Mucosa of descending colon (tissue), 3 donors: ENCODE results near the gene SFXN2. TPM values are rescaled to one million over a fixed set of nuclear protein-coding genes. Genes with fewer than 3 reads are reported as not detected.

Experiments used
- ATAC-seq: fragments of 200-7000 bp; cut with Tn5 transposase; one replicate; pipeline ENCODE4 v1.9.1; 2020; ENCODE audit warnings: mild to moderate bottlenecking, moderate library complexity
- DNase-seq, 3 donors: peaks; one replicate each; pipeline ENCODE4 v3.0.0-alpha.2; 2020
- H3K36me3 ChIP-seq: fragments of 200-600 bp; one replicate; pipeline ENCODE4 v1.8.0; 2021; ENCODE audit warnings: low read depth, mild to moderate bottlenecking
- H3K4me1 ChIP-seq: fragments of 200-600 bp; one replicate; pipeline ENCODE4 v1.8.0; 2021; ENCODE audit warnings: low read depth, mild to moderate bottlenecking
- H3K4me3 ChIP-seq: fragments of 200-600 bp; one replicate; pipeline ENCODE4 v1.8.0; 2021; ENCODE audit warnings: mild to moderate bottlenecking
- H3K9me3 ChIP-seq: fragments of 200-600 bp; one replicate; pipeline ENCODE4 v1.8.0; 2021; ENCODE audit warnings: mild to moderate bottlenecking
- CTCF ChIP-seq: fragments of 200-600 bp; IDR thresholded peaks from one replicate; pipeline ENCODE4 v1.8.0; 2022; ENCODE audit warnings: antibody characterized with exemption, mild to moderate bottlenecking
- intact Hi-C, 2 donors: fragments of 100-400 bp; cut with DNase I in 1 of 2; cut with micrococcal nuclease in 1 of 2; formaldehyde crosslinking; loops; one replicate each; pipeline versions ENCODE4 v1.11.0 to v1.11.1; 2022; cut with DNase I, micrococcal nuclease
- total RNA-seq, 3 donors: library from RNA; stranded (reverse); fragmentation: NEBNext Ultra II Directional in 2 of 3; extraction: Animal tissue kit (Norgen Biotek cat#: 25700) in 2 of 3; gene quantifications; one replicate each; pipeline versions ENCODE4 v1.2.1 to v1.2.4, GENCODE V29; 2021 to 2023
- donor health status: DM: no; HTN: no; CAD: no; lungs with moderate emphysema.
- donor health status: DM: no; HTN: no; CAD: no.
- donor health status: DM: no; HTN: yes; CAD: no.

SFXN2 gene
- total RNA-seq, 3 donors from 2014 or later: 6.9 to 19.1 (median 14.2) TPM

- H3K36me3 ChIP-seq: no peaks in the 10 kb centered on the region
- H3K9me3 ChIP-seq: no peaks in the 10 kb centered on the region
- intact Hi-C loops: no loop called here
- DNase-seq (no peak), ATAC-seq (no peak)
- no peak overlapping the region for H3K4me3 ChIP-seq
- TF ChIP-seq CTCF: no peak
- no peaks in the 10 kb centered on the region for H3K4me1 ChIP-seq
Measured at GRCh38 chr10:102702742-102703141, 11.7 kb upstream of the SFXN2 start.

- no peak for ATAC-seq
- intact Hi-C loops: no loop called here
- no peak for TF ChIP-seq CTCF
- Histone ChIP-seq H3K36me3 (no peaks in the 10 kb centered on the region), H3K4me3 (no peak overlapping the region), H3K4me1 (no peaks in the 10 kb centered on the region), H3K9me3 (no peaks in the 10 kb centered on the region)
- DNase-seq: no peak
Measured at GRCh38 chr10:102704915-102705314, 9.5 kb upstream of the SFXN2 start.

GRCh38 chr10:102705531-102705930, 8.9 kb upstream of the SFXN2 start:
- ATAC-seq (no peak), DNase-seq (no peak)
- Histone ChIP-seq H3K9me3 (no peaks in the 10 kb centered on the region), H3K4me3 (no peak overlapping the region), H3K4me1 (no peaks in the 10 kb centered on the region), H3K36me3 (no peaks in the 10 kb centered on the region)
- TF ChIP-seq CTCF: no peak
- intact Hi-C loops: no loop called here

GRCh38 chr10:102710609-102711008, 3.8 kb upstream of the SFXN2 start:
- intact Hi-C loops: no loop called here
- Histone ChIP-seq H3K4me3 (no peak overlapping the region), H3K36me3 (no peaks in the 10 kb centered on the region), H3K9me3 (no peaks in the 10 kb centered on the region), H3K4me1 (peaks cover 6% of the 10 kb centered on the region)
- no peak for TF ChIP-seq CTCF
- no peak for DNase-seq
- ATAC-seq: no peak

- no peak for ATAC-seq
- H3K4me1 ChIP-seq: peaks cover 6% of the 10 kb centered on the region
- no peaks in the 10 kb centered on the region for H3K9me3 ChIP-seq
- H3K4me3 ChIP-seq: no peak overlapping the region
- H3K36me3 ChIP-seq: no peaks in the 10 kb centered on the region
- intact Hi-C loops: no loop called here
- no peak for DNase-seq
- TF ChIP-seq CTCF: no peak
Measured at GRCh38 chr10:102712089-102712488, 2.3 kb upstream of the SFXN2 start.

- H3K4me1 ChIP-seq: peaks cover 6% of the 10 kb centered on the region
- peak overlapping the region; percentile 3 for H3K4me3 ChIP-seq
- intact Hi-C loops: no loop called here
- DNase-seq (no peak), ATAC-seq (no peak)
- no peaks in the 10 kb centered on the region for H3K36me3 ChIP-seq
- TF ChIP-seq CTCF: no peak
- no peaks in the 10 kb centered on the region for H3K9me3 ChIP-seq
Measured at GRCh38 chr10:102712843-102713538, 1.4 kb upstream of the SFXN2 start.
